Measurements from ENCODE around the gene PAPLN. TPM values are rescaled to one million over a fixed set of nuclear protein-coding genes. Genes with fewer than 3 reads are reported as not detected.

The PAPLN gene
- 4.3 to 7.5 TPM (median 6.7 TPM) in 5 replicates for total RNA-seq (2022; extraction: Qiagen RNA extraction; ENCODE audit: low read depth)

GRCh38 chr14:73237219-73237785, at the start of gene PAPLN:
Gene PAPLN, plus strand, starts transcription at chr14:73237506. Its CDS starts 2,273 bp downstream, at chr14:73239779.

Other genes starting within 250 kb of the PAPLN start
- 6.6 to 10.5 TPM (median 9.9 TPM) in 5 replicates for gene ZFYVE1, start 210.4 kb upstream of the PAPLN start, total RNA-seq (2022; extraction: Qiagen RNA extraction; ENCODE audit: low read depth)
- 49.7 to 76.6 TPM (median 62.1 TPM) in 5 replicates for gene RBM25, start 179.0 kb upstream of the PAPLN start, total RNA-seq (2022; extraction: Qiagen RNA extraction; ENCODE audit: low read depth)
- 54.2 to 67.6 TPM (median 62.8 TPM) in 5 replicates for gene PSEN1, start 101.0 kb upstream of the PAPLN start, total RNA-seq (2022; extraction: Qiagen RNA extraction; ENCODE audit: low read depth)
- gene NUMB, start 221.0 kb downstream of the PAPLN start, total RNA-seq (2022; extraction: Qiagen RNA extraction; ENCODE audit: low read depth), result 33.4 to 41.5 TPM (median 38.9 TPM) in 5 replicates